HCT116 (cell line): ENCODE measurements around the gene DHRS9. TPM values are rescaled to one million over a fixed set of nuclear protein-coding genes. Genes with fewer than 3 reads are reported as not detected.

Source experiments
- ATAC-seq: fragments of 200-7000 bp; cut with Tn5 transposase; 2 replicates; pipeline ENCODE4 v1.9.1; 2020; ENCODE audit warnings: mild to moderate bottlenecking, moderate library complexity
- BruUV-seq: library from RNA; stranded (reverse); fragments of 400-500 nt; replicated peaks from 2 replicates; lab custom pipeline; 2021; lab: Mats Ljungman, UMichigan
- CTCF ChIA-PET: fragments of 300-600 bp; sonication (Branson Sonifier 250); formaldehyde crosslinking; loops from one replicate; lab custom pipeline; 2021; ENCODE audit warnings: antibody characterized with exemption; lab: Charles Lee
- POLR2A ChIA-PET: fragments of 300-600, 350-600 bp; sonication (Branson Sonifier 250); formaldehyde crosslinking; loops from one replicate; lab custom pipeline; 2021; ENCODE audit warnings: antibody characterized with exemption; lab: Charles Lee
- RAD21 ChIA-PET, 2 experiments: fragments of 300-600 bp; sonication (Branson Sonifier 250); formaldehyde crosslinking; loops; one replicate each; lab custom pipeline; 2023; ENCODE audit warnings: low total read pairs in 2 of 2; ENCODE audit not compliant: uncharacterized antibody in 2 of 2, unreplicated experiment in 2 of 2, low non-redundant PET in 1 of 2; lab: Charles Lee
- DNase-seq: peaks from one replicate; pipeline ENCODE4 v3.0.0-alpha.2; 2010; ENCODE audit warnings: low read depth, low spot score
- H2AFZ ChIP-seq: fragments of 200-600 bp; shearing (Covaris generic), sonication (generic); 2 replicates; pipeline ENCODE4 v1.6.1; 2017; ENCODE audit warnings: low read depth, mixed run types, mixed read lengths, antibody characterized with exemption, low read length; ENCODE audit not compliant: poor library complexity, severe bottlenecking
- H3K27ac ChIP-seq: 2 replicates; pipeline ENCODE4 v1.5.1; 2012; ENCODE audit warnings: low read depth, low read length
- H3K27me3 ChIP-seq: fragments of 200-600 bp; sonication (generic); 2 replicates; pipeline ENCODE4 v1.6.1; 2016; ENCODE audit warnings: mixed run types, low read length, mixed read lengths; ENCODE audit not compliant: insufficient read depth
- H3K36me3 ChIP-seq, 2 experiments: fragments of 200-500 bp in 1 of 2; fragments of 200-600 bp in 1 of 2; sonication (Bioruptor generic) in 1 of 2; sonication (generic) in 1 of 2; 2 replicates each; pipeline versions ENCODE4 v1.5.1 to v1.6.1; 2014 to 2016; ENCODE audit warnings: low read length in 2 of 2, inconsistent platforms in 1 of 2, mixed read lengths in 1 of 2, mixed run types in 1 of 2; ENCODE audit not compliant: insufficient read depth in 2 of 2, control insufficient read depth in 1 of 2
- H3K4me1 ChIP-seq, 2 experiments: fragments of 200-600 bp in 1 of 2; sonication (generic) in 1 of 2; 2 replicates each; pipeline versions ENCODE4 v1.5.1 to v1.6.1; 2012 to 2017; ENCODE audit warnings: low read length in 2 of 2, inconsistent platforms in 1 of 2, mild to moderate bottlenecking in 1 of 2, mixed read lengths in 1 of 2, mixed run types in 1 of 2, moderate library complexity in 1 of 2; ENCODE audit not compliant: insufficient read depth in 2 of 2, control insufficient read depth in 1 of 2
- H3K4me2 ChIP-seq: fragments of 200-600 bp; sonication (generic); 2 replicates; pipeline ENCODE4 v1.6.1; 2017; ENCODE audit warnings: mixed run types, low read length, mixed read lengths
- H3K4me3 ChIP-seq, 2 experiments: fragments of 200-600 bp in 1 of 2; sonication (generic) in 1 of 2; replicated peaks in 1 of 2; 2 replicates each; pipeline ENCODE4 v1.5.1; 2011 to 2016; ENCODE audit warnings: low read length in 2 of 2, control low read depth in 1 of 2, low read depth in 1 of 2, mild to moderate bottlenecking in 1 of 2, mixed read lengths in 1 of 2, mixed run types in 1 of 2
- H3K79me2 ChIP-seq: fragments of 200-600 bp; sonication (generic); 2 replicates; pipeline ENCODE4 v1.6.1; 2017; ENCODE audit warnings: mild to moderate bottlenecking, mixed run types, low read length, moderate library complexity, mixed read lengths; ENCODE audit not compliant: insufficient read depth
- H3K9ac ChIP-seq: fragments of 200-600 bp; sonication (generic); 2 replicates; pipeline ENCODE4 v1.6.1; 2016; ENCODE audit warnings: low read length, mixed read lengths
- H3K9me2 ChIP-seq: fragments of 200-600 bp; sonication (generic), shearing (Covaris generic); 2 replicates; pipeline ENCODE4 v1.6.1; 2017; ENCODE audit warnings: mixed run types, mild to moderate bottlenecking, moderate library complexity; ENCODE audit not compliant: insufficient read depth
- H3K9me3 ChIP-seq, 2 experiments: fragments of 200-500 bp in 1 of 2; fragments of 200-600 bp in 1 of 2; sonication (Bioruptor generic) in 1 of 2; sonication (generic) in 1 of 2; 2 replicates each; pipeline ENCODE4 v1.6.1; 2014 to 2017; ENCODE audit warnings: low read length in 2 of 2, mixed read lengths in 2 of 2, inconsistent platforms in 1 of 2, low read depth in 1 of 2, mild to moderate bottlenecking in 1 of 2, mixed run types in 1 of 2, moderate library complexity in 1 of 2; ENCODE audit not compliant: control insufficient read depth in 1 of 2, insufficient read depth in 1 of 2
- H4K20me1 ChIP-seq: fragments of 200-600 bp; sonication (generic), shearing (Covaris generic); 2 replicates; pipeline ENCODE4 v1.6.1; 2017; ENCODE audit warnings: mixed run types, mild to moderate bottlenecking, moderate library complexity; ENCODE audit not compliant: insufficient read depth
- ATF3 ChIP-seq: IDR thresholded peaks from 2 replicates; pipeline ENCODE4 v1.6.1; 2012
- CBX3 ChIP-seq: IDR thresholded peaks from 2 replicates; pipeline ENCODE4 v1.6.1; 2012; ENCODE audit warnings: low read depth
- CEBPB ChIP-seq: IDR thresholded peaks from 2 replicates; pipeline ENCODE4 v1.6.1; 2012; ENCODE audit warnings: low read depth
- EGR1 ChIP-seq: IDR thresholded peaks from 2 replicates; pipeline ENCODE4 v1.6.1; 2012; ENCODE audit warnings: low read depth
- ELF1 ChIP-seq: IDR thresholded peaks from 2 replicates; pipeline ENCODE4 v1.6.1; 2012; ENCODE audit warnings: low read depth, borderline replicate concordance
- EZH2phosphoT487 ChIP-seq: fragments of 200-600 bp; IDR thresholded peaks from 2 replicates; pipeline ENCODE4 v1.6.1; 2018; ENCODE audit warnings: antibody characterized with exemption, borderline replicate concordance
- JUND ChIP-seq: IDR thresholded peaks from 2 replicates; pipeline ENCODE4 v1.6.1; 2012
- POLR2A ChIP-seq: IDR thresholded peaks from 2 replicates; pipeline ENCODE4 v1.7.0; 2011; ENCODE audit warnings: borderline replicate concordance; ENCODE audit not compliant: insufficient read depth, insufficient read length; ENCODE audit errors: extremely low read depth
- POLR2AphosphoS5 ChIP-seq: IDR thresholded peaks from 2 replicates; pipeline ENCODE4 v1.6.1; 2011; ENCODE audit warnings: mild to moderate bottlenecking, low read depth, low read length, moderate library complexity
- RAD21 ChIP-seq: IDR thresholded peaks from 2 replicates; pipeline ENCODE4 v1.6.1; 2012; ENCODE audit warnings: low read depth, mild to moderate bottlenecking
- REST ChIP-seq: IDR thresholded peaks from 2 replicates; pipeline ENCODE4 v1.6.1; 2012; ENCODE audit warnings: low read depth
- SIN3A ChIP-seq: IDR thresholded peaks from 2 replicates; pipeline ENCODE4 v1.6.1; 2012; ENCODE audit warnings: low read depth
- SP1 ChIP-seq: IDR thresholded peaks from 2 replicates; pipeline ENCODE4 v1.6.1; 2012; ENCODE audit warnings: low read depth
- SRF ChIP-seq: IDR thresholded peaks from 2 replicates; pipeline ENCODE4 v1.6.1; 2012; ENCODE audit warnings: low read depth
- TCF7L2 ChIP-seq: IDR thresholded peaks from 2 replicates; pipeline ENCODE4 v1.7.0; 2011; ENCODE audit warnings: borderline replicate concordance, inconsistent platforms; ENCODE audit not compliant: insufficient read depth, insufficient read length; ENCODE audit errors: extremely low read depth
- ZFX ChIP-seq: fragments of 450-650 bp; IDR thresholded peaks from 2 replicates; pipeline ENCODE4 v1.6.1; 2017
- ZNF274 ChIP-seq: fragments of 200-500 bp; sonication (Bioruptor generic); IDR thresholded peaks from 2 replicates; pipeline ENCODE4 v1.6.1; 2014; ENCODE audit warnings: mild to moderate bottlenecking, low read depth, low read length, inconsistent platforms
- intact Hi-C: fragments of 100-400 bp; cut with micrococcal nuclease; formaldehyde crosslinking; loops from 2 replicates; pipeline ENCODE4 v1.10.0; 2022
- total RNA-seq: library from RNA; stranded (reverse); gene quantifications from one replicate; pipeline ENCODE4 v1.2.1, GENCODE V29; 2021; ENCODE audit not compliant: unreplicated experiment
- TF ChIP-seq, protein P1 (sequence below): IDR thresholded peaks from 2 replicates; pipeline ENCODE4 v1.6.1; 2012
- TF ChIP-seq, protein P2 (sequence below): IDR thresholded peaks from 2 replicates; pipeline ENCODE4 v1.6.1; 2011; ENCODE audit warnings: mild to moderate bottlenecking, low read length, moderate library complexity; ENCODE audit not compliant: insufficient replicate concordance; ENCODE audit errors: extremely low read depth

The DHRS9 gene
- total RNA-seq, 1 experiment from 2014 or later, result 0.15 TPM

DNA sequence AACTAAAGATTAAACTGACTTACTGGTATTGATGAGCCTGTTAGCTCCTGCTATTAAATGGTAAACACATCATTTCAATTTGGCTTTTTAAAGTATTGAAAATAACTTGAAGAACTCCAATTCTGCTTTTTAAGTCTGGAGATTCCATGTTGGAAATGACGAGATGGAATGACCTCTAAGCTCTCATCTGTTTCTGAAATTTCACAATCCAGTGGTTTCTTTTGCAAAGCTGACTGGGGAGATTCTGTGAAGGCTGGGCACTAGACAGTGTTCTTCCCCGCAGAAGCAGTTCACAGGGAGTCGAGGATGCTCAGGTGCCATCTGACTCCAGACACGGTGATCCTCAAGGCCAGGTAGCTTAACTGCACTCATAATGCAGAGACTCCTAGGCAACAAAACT lies 44.7 kb downstream of the DHRS9 start (continued):
- no peak for TF ChIP-seq REST
- TF ChIP-seq SIN3A, result no peak
- TF ChIP-seq ATF3, result no peak
- no peak for TF ChIP-seq CEBPB

DNA sequence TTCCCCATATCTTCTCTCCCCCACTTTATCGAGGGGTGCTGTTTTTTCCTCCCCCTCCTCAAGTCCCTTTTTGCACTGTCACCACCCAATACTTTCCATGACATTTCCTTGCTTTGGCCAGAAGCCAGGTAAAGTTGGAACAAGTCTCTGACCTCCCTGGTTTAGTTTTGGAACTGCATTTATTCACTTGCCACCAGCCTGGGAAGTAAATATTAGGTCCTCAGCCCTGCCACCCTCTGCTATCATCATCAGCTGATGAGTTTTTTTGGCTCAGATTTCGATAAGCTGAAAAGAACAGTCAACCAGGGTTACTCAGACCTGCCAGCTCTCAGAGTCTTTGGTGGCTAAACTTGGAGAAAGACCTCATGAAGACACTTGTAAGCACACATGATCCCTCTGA lies 47.0 kb downstream of the DHRS9 start:
- POLR2A ChIA-PET, result no interaction called here
- DNase-seq, result no peak
- intact Hi-C loops, result loop anchor here (10.0 kb wide), 1 partner anchor 658 kb away; no protein-coding TSS in a partner anchor
- no peak overlapping the region for H3K4me2 ChIP-seq
- H2AFZ ChIP-seq, result no peak overlapping the region
- H3K27ac ChIP-seq, result no peak overlapping the region
- RAD21 ChIA-PET, result no interaction called here
- no peak overlapping the region for H3K9ac ChIP-seq
- H3K4me3 ChIP-seq, result no peak overlapping the region
- no TSS peak for BruUV-seq
- H3K36me3 ChIP-seq, result no peaks in the 10 kb centered on the region
- H3K79me2 ChIP-seq, result no peaks in the 10 kb centered on the region
- H3K9me2 ChIP-seq, result no peaks in the 10 kb centered on the region
- CTCF ChIA-PET, result interaction anchor here (1.1 to 1.4 kb wide), 2 partner anchors 16 kb away, joined by 3 to 4 read pairs; no protein-coding TSS in a partner anchor
- no peaks in the 10 kb centered on the region for H3K9me3 ChIP-seq
- H4K20me1 ChIP-seq, result no peaks in the 10 kb centered on the region
- H3K4me1 ChIP-seq, result no peaks in the 10 kb centered on the region
- ATAC-seq, result no peak
- H3K27me3 ChIP-seq, result peaks cover 12% of the 10 kb centered on the region; the same call in 1 of the 2 replicates
- TF ChIP-seq POLR2A (no peak), RAD21 (no peak), ZNF274 (no peak), POLR2AphosphoS5 (no peak), CBX3 (no peak), SP1 (no peak), ZFX (no peak), ELF1 (no peak), EZH2phosphoT487 (no peak), SRF (no peak), EGR1 (no peak), TCF7L2 (no peak), ATF3 (no peak), CEBPB (no peak), JUND (no peak)
- TF ChIP-seq, protein P1, sequence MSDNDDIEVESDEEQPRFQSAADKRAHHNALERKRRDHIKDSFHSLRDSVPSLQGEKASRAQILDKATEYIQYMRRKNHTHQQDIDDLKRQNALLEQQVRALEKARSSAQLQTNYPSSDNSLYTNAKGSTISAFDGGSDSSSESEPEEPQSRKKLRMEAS, result no peak
- TF ChIP-seq, protein P2, sequence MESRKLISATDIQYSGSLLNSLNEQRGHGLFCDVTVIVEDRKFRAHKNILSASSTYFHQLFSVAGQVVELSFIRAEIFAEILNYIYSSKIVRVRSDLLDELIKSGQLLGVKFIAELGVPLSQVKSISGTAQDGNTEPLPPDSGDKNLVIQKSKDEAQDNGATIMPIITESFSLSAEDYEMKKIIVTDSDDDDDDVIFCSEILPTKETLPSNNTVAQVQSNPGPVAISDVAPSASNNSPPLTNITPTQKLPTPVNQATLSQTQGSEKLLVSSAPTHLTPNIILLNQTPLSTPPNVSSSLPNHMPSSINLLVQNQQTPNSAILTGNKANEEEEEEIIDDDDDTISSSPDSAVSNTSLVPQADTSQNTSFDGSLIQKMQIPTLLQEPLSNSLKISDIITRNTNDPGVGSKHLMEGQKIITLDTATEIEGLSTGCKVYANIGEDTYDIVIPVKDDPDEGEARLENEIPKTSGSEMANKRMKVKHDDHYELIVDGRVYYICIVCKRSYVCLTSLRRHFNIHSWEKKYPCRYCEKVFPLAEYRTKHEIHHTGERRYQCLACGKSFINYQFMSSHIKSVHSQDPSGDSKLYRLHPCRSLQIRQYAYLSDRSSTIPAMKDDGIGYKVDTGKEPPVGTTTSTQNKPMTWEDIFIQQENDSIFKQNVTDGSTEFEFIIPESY, result no peak
